HUES64 (cell line): ENCODE measurements around the gene SGPP2.

ENCODE experiments used
- H3K27ac ChIP-seq: 2 replicates; pipeline ENCODE4 v1.7.0; 2013; ENCODE audit warnings: low read depth, low read length, inconsistent platforms
- H3K27me3 ChIP-seq: 2 replicates; pipeline ENCODE4 v1.6.1; 2013; ENCODE audit warnings: mild to moderate bottlenecking, low read length; ENCODE audit not compliant: insufficient read depth
- H3K36me3 ChIP-seq: 2 replicates; pipeline ENCODE4 v1.6.1; 2013; ENCODE audit warnings: mild to moderate bottlenecking, low read length; ENCODE audit not compliant: insufficient read depth
- H3K4me1 ChIP-seq: 2 replicates; pipeline ENCODE4 v1.6.1; 2013; ENCODE audit warnings: mild to moderate bottlenecking, low read length, moderate library complexity; ENCODE audit not compliant: insufficient read depth
- H3K4me3 ChIP-seq: 2 replicates; pipeline ENCODE4 v1.5.1; 2013; ENCODE audit warnings: mild to moderate bottlenecking, low read length, moderate library complexity
- H3K9ac ChIP-seq: 2 replicates; pipeline ENCODE4 v1.6.1; 2013; ENCODE audit warnings: mild to moderate bottlenecking, low read depth, low read length
- H3K9me3 ChIP-seq: 2 replicates; pipeline ENCODE4 v1.6.1; 2013; ENCODE audit warnings: low read depth, low read length; ENCODE audit not compliant: insufficient read depth
- WGBS: fragments of 150-250, 120-280 bp; methylation state at CpG from one replicate; pipeline ENCODE4 v1.1.7; 2013; ENCODE audit warnings: missing lambda C conversion rate; 5-methylcytosine and 5-hydroxymethylcytosine counted together

Gene SGPP2

DNA sequence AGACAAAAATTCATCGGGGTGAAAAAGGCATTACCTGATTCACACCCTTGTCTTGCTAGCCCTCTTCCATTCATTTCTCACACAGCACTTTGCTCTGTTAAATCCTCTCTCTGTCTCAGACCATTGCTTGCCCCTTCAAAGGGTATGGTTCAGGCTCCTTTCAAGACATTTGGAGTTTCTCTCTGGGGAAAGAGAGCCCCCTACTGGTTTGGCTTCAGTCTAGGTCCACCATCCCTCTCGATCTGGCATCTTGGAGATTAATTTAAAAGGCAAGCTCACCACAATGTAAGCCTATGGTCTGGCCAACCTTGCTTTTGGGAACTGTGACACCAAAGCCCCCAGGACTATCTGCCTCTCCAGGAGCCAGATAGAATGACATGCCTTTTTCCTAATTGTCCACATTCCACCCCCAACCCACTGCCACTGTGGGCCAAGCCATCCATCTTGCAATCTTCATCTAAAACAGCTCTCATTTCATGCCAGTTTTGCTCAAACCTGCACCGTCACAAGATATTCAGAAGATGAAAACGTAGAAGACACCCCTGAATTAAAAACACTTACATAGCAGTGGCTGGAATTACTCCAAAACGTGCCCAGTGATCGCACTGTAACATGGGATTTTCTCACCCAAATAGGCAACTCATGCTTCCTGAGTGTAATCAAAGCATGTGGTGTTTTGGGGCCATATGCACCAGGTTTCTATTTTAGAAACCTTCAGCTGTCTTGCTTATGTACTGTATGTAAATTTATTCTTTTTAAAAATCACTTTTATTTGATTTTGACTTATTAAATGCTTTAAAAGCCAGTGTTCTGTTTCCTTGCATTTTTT lies 137.7 kb downstream of the SGPP2 start:
- Histone ChIP-seq H3K9me3 (no peaks in the 10 kb centered on the region), H3K9ac (no peak overlapping the region), H3K4me3 (no peak overlapping the region), H3K27me3 (peaks cover 6% of the 10 kb centered on the region), H3K27ac (no peak overlapping the region), H3K36me3 (peaks cover 8% of the 10 kb centered on the region; the same call in 1 of the 2 replicates), H3K4me1 (peaks cover 2% of the 10 kb centered on the region; the same call in 1 of the 2 replicates)
- WGBS = 69% methylated on average over 6 of the region's 6 CpGs

GRCh38 chr2:222563106-222563718 lies 138.9 kb downstream of the SGPP2 start:
- Histone ChIP-seq H3K36me3 (peaks cover 19% of the 10 kb centered on the region; the same call in 1 of the 2 replicates), H3K4me3 (no peak overlapping the region), H3K4me1 (peaks cover 2% of the 10 kb centered on the region; the same call in 1 of the 2 replicates), H3K9ac (no peak overlapping the region), H3K27ac (no peak overlapping the region), H3K27me3 (peaks cover 6% of the 10 kb centered on the region), H3K9me3 (no peaks in the 10 kb centered on the region)
- 81% methylated on average over 10 of the region's 11 CpGs for WGBS

DNA sequence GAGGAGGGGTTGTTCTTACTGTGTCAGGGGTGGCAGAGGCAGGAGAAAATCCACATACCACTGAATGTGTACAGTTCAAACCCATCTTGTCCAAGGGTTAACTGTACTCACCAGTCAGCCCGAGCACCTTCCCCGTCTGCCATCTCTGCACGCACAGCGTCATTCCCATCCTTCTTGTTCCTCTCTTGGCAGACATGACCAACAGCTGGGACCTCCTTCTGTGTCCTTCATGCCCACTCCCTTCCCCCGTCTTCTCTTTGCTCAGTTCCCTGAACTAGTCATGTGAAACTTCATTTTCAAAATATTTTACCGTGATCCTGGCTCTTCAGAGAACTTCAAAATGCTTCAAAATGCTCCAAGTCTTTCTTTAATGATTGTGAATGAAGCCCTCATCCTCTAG lies 139.6 kb downstream of the SGPP2 start:
- Histone ChIP-seq H3K4me3 (no peak overlapping the region), H3K4me1 (peaks cover 2% of the 10 kb centered on the region; the same call in 1 of the 2 replicates), H3K27ac (no peak overlapping the region), H3K27me3 (peaks cover 6% of the 10 kb centered on the region), H3K9me3 (no peaks in the 10 kb centered on the region), H3K36me3 (peaks cover 20% of the 10 kb centered on the region; the same call in 1 of the 2 replicates), H3K9ac (no peak overlapping the region)
- 94% methylated on average over 6 of the region's 6 CpGs for WGBS

DNA sequence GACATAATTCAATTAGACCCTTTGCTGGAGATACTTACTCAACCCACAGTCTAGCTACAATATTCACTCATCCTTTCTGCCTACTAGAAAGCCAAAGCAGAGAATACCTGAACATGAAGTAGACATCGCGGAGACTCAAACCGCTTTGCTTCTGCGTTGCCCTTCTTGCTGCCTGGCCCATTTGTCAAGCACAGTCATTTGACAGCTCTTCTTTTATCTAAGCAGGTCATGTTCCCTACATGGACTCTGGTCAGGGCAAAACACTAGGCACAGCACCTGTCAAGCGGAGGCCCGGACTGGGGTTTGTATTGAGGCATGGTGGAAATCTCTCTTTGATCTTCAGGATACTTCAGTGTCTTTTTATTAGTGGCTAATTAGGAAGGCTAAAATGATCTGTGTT lies 141.9 kb downstream of the SGPP2 start:
- no peaks in the 10 kb centered on the region for H3K9me3 ChIP-seq
- H3K4me3 ChIP-seq = no peak overlapping the region
- no peak overlapping the region for H3K27ac ChIP-seq
- WGBS = 97% methylated on average over 6 of the region's 6 CpGs
- H3K9ac ChIP-seq = no peak overlapping the region
- H3K4me1 ChIP-seq = peaks cover 2% of the 10 kb centered on the region; the same call in 1 of the 2 replicates
- peaks cover 32% of the 10 kb centered on the region for H3K36me3 ChIP-seq
- no peaks in the 10 kb centered on the region for H3K27me3 ChIP-seq

GRCh38 chr2:222568865-222569264 lies 144.5 kb downstream of the SGPP2 start:
- Histone ChIP-seq H3K27me3 (no peaks in the 10 kb centered on the region), H3K9me3 (no peaks in the 10 kb centered on the region), H3K4me3 (no peak overlapping the region), H3K9ac (no peak overlapping the region), H3K27ac (no peak overlapping the region), H3K36me3 (peaks cover 50% of the 10 kb centered on the region), H3K4me1 (peaks cover 4% of the 10 kb centered on the region; the same call in 1 of the 2 replicates)
- WGBS = 93% methylated on average over 4 of the region's 4 CpGs

DNA sequence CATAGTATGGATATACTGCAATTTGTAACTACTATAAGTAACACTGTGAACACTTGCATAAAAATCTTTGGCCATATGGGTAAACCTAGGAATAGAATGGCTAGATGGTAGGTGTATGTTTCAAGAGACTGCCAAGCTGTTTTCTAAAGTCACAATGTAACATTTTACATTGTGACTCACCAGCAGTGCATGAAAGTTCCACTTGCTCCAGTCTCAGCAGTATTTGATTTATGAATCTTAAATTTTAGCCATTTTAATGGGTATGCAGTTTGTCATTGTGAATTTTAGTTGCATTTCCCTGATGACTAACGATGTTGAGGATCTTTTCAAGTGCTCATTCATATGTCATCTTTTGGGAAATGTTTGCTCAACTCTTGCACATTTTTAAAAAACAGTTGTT lies 145.5 kb downstream of the SGPP2 start:
- no peak overlapping the region for H3K27ac ChIP-seq
- no peak overlapping the region for H3K9ac ChIP-seq
- no peaks in the 10 kb centered on the region for H3K9me3 ChIP-seq
- H3K4me1 ChIP-seq = peaks cover 8% of the 10 kb centered on the region; the same call in 1 of the 2 replicates
- H3K4me3 ChIP-seq = no peak overlapping the region
- peaks cover 51% of the 10 kb centered on the region for H3K36me3 ChIP-seq
- H3K27me3 ChIP-seq = no peaks in the 10 kb centered on the region
- WGBS = 90% methylated on average over 1 of the region's 1 CpG

- Histone ChIP-seq H3K27me3 (no peaks in the 10 kb centered on the region), H3K36me3 (peaks cover 40% of the 10 kb centered on the region), H3K9me3 (no peaks in the 10 kb centered on the region), H3K4me3 (no peak overlapping the region), H3K9ac (no peak overlapping the region), H3K27ac (no peak overlapping the region), H3K4me1 (peaks cover 32% of the 10 kb centered on the region; the same call in 1 of the 2 replicates)
- WGBS = 95% methylated on average over 6 of the region's 6 CpGs
Observed at GRCh38 chr2:222572264-222572721, 147.9 kb downstream of the SGPP2 start.

- Histone ChIP-seq H3K4me3 (no peak overlapping the region), H3K4me1 (peaks cover 36% of the 10 kb centered on the region; the same call in 1 of the 2 replicates), H3K27me3 (no peaks in the 10 kb centered on the region), H3K27ac (no peak overlapping the region), H3K36me3 (peaks cover 35% of the 10 kb centered on the region), H3K9ac (no peak overlapping the region), H3K9me3 (no peaks in the 10 kb centered on the region)
- WGBS = 100% methylated on average over 1 of the region's 1 CpG
Observed at GRCh38 chr2:222572751-222573174, 148.4 kb downstream of the SGPP2 start.

DNA sequence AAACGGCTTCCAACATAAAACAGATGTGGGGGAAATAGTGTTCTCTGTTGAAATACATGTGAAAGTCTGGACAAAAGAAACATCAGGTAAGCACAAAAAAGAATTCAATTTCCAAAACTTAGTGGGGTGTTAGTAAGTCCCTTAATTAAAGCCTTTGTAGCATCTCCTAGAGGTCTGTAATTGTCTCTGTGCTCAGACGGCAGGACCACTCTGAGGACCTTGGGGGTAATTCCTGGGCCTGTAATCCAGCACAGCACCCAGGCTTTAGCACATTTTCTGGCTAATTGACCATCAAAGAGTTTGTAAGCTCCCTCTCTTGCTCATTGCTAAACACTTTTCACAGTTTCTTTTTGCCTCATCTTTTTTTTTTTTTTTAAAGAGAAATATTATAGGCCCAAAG lies 151.3 kb downstream of the SGPP2 start:
- Histone ChIP-seq H3K27ac (no peak overlapping the region), H3K9me3 (no peaks in the 10 kb centered on the region), H3K9ac (no peak overlapping the region), H3K4me1 (peaks cover 39% of the 10 kb centered on the region; the same call in 1 of the 2 replicates), H3K36me3 (peaks cover 30% of the 10 kb centered on the region), H3K4me3 (no peak overlapping the region), H3K27me3 (no peaks in the 10 kb centered on the region)
- WGBS = 80% methylated on average over 2 of the region's 2 CpGs

DNA sequence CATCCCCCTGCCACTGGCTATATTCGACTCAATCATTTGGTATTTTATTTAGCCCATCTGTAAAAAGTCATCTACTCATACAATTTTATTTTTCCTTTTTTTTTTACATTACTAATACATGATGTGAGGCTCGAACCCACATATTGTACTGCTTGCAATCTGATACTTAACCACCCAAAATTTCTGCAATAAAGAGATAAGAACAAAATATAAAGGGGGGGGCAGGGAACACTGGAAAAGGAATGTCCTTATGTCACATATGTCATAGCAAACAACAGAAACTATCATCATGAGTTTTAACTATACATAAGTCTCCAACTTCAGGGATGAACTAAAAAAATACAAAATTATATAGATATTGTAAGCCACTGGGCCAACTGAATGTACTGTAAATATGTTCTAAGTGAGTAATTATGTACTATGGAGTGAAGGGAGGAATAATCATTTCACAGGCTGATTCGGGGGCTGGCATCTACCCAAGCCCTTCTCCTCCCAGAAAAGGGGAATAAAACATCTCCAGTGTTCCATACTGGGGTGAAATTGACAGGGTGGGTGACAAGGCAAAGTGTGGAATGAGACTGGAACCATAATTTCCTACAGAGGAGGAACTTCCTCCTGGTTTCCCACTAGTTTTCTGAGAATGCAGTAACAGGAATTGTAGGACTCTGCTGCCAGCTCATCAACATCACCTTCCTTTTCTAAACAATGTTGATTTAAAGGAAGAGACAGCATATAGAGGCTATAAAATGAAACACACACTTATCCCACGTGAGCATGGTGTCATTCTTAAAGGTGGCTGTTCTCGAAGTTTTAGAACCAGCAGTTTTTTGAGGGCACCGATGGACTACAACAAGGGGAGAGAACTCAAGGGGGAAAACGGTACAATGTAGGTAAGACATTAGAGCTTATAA lies 152.1 kb downstream of the SGPP2 start:
- Histone ChIP-seq H3K27me3 (no peaks in the 10 kb centered on the region), H3K27ac (no peak overlapping the region), H3K9ac (no peak overlapping the region), H3K4me1 (peaks cover 39% of the 10 kb centered on the region; the same call in 1 of the 2 replicates), H3K4me3 (no peak overlapping the region), H3K36me3 (peaks cover 23% of the 10 kb centered on the region), H3K9me3 (no peaks in the 10 kb centered on the region)
- 95% methylated on average over 5 of the region's 7 CpGs for WGBS
